ENCODE data around the gene HDAC4. TPM values are rescaled to one million over a fixed set of nuclear protein-coding genes. Genes with fewer than 3 reads are reported as not detected.
A peak's percentile ranks its signal among the peaks of the same experiment; 100 is the strongest.

HDAC4 gene
- total RNA-seq, 6 experiments from 2014 or later = 7.4 to 13.0 (median 9.5) TPM

GRCh38 chr2:239318790-239319661 lies 81.8 kb downstream of the HDAC4 start:
- peaks cover 2% of the 10 kb centered on the region; the same call in 1 of the 2 replicates for H3K27me3 Mint-ChIP-seq (ENCODE audit: insufficient read depth)
- H3K4me3 Mint-ChIP-seq = peak overlapping the region; percentile 81
- H3K36me3 Mint-ChIP-seq (ENCODE audit: low read depth) = peaks cover 21% of the 10 kb centered on the region
- no peak for DNase-seq
- H3K27ac Mint-ChIP-seq = peak overlapping the region; percentile 85
- TF ChIP-seq CTCF (IDR thresholded peaks at IDR 0.05) = no peak
- H3K9me3 Mint-ChIP-seq = no peaks in the 10 kb centered on the region
- peaks cover 36% of the 10 kb centered on the region for H3K4me1 Mint-ChIP-seq (ENCODE audit: low read depth)

GRCh38 chr2:239318151-239318611 lies 82.6 kb downstream of the HDAC4 start:
- H3K27ac Mint-ChIP-seq = no peak overlapping the region
- no peaks in the 10 kb centered on the region for H3K9me3 Mint-ChIP-seq

GRCh38 chr2:239316562-239317465 lies 84.0 kb downstream of the HDAC4 start:
- TF ChIP-seq CTCF (IDR thresholded peaks at IDR 0.05) = no peak
- no peak overlapping the region for H3K27ac Mint-ChIP-seq
- peaks cover 14% of the 10 kb centered on the region for H3K36me3 Mint-ChIP-seq (ENCODE audit: low read depth)
- H3K4me1 Mint-ChIP-seq (ENCODE audit: low read depth) = peaks cover 22% of the 10 kb centered on the region
- H3K27me3 Mint-ChIP-seq (ENCODE audit: insufficient read depth) = peaks cover 2% of the 10 kb centered on the region; the same call in 1 of the 2 replicates
- no peaks in the 10 kb centered on the region for H3K9me3 Mint-ChIP-seq
- no peak overlapping the region for H3K4me3 Mint-ChIP-seq
- no peak for DNase-seq

More at GRCh38 chr2:239318151-239318611, 82.6 kb downstream of the HDAC4 start:
- peaks cover 19% of the 10 kb centered on the region for H3K36me3 Mint-ChIP-seq (ENCODE audit: low read depth)
- no peak for TF ChIP-seq CTCF (IDR thresholded peaks at IDR 0.05)
- DNase-seq = no peak
- H3K4me3 Mint-ChIP-seq = peak overlapping the region; percentile 36; the same call in 1 of the 2 replicates
- peaks cover 32% of the 10 kb centered on the region for H3K4me1 Mint-ChIP-seq (ENCODE audit: low read depth)
- peaks cover 2% of the 10 kb centered on the region; the same call in 1 of the 2 replicates for H3K27me3 Mint-ChIP-seq (ENCODE audit: insufficient read depth)

GRCh38 chr2:239315308-239315707 lies 85.5 kb downstream of the HDAC4 start:
- H3K4me1 Mint-ChIP-seq (ENCODE audit: low read depth) = peaks cover 22% of the 10 kb centered on the region
- no peak for TF ChIP-seq CTCF (IDR thresholded peaks at IDR 0.05)
- DNase-seq = no peak
- H3K27me3 Mint-ChIP-seq (ENCODE audit: insufficient read depth) = peaks cover 2% of the 10 kb centered on the region; the same call in 1 of the 2 replicates
- no peak overlapping the region for H3K4me3 Mint-ChIP-seq
- H3K36me3 Mint-ChIP-seq (ENCODE audit: low read depth) = peaks cover 14% of the 10 kb centered on the region
- H3K9me3 Mint-ChIP-seq = no peaks in the 10 kb centered on the region
- no peak overlapping the region for H3K27ac Mint-ChIP-seq

- Mint-ChIP-seq H3K4me1 (ENCODE audit: low read depth) (peaks cover 24% of the 10 kb centered on the region), H3K9me3 (no peaks in the 10 kb centered on the region), H3K27me3 (ENCODE audit: insufficient read depth) (peaks cover 2% of the 10 kb centered on the region; the same call in 1 of the 2 replicates), H3K4me3 (no peak overlapping the region), H3K27ac (no peak overlapping the region), H3K36me3 (ENCODE audit: low read depth) (peaks cover 14% of the 10 kb centered on the region)
- no peak for TF ChIP-seq CTCF (IDR thresholded peaks at IDR 0.05)
- no peak for DNase-seq
Observed at GRCh38 chr2:239313776-239314175, 87.0 kb downstream of the HDAC4 start.
